Measurements from ENCODE around the gene CDKAL1.

CDKAL1 gene

GRCh38 chr6:20835315-20836010 lies 301.2 kb downstream of the CDKAL1 start:
- DNase-seq (ENCODE audit: low read depth, low spot score), result no peak

DNA sequence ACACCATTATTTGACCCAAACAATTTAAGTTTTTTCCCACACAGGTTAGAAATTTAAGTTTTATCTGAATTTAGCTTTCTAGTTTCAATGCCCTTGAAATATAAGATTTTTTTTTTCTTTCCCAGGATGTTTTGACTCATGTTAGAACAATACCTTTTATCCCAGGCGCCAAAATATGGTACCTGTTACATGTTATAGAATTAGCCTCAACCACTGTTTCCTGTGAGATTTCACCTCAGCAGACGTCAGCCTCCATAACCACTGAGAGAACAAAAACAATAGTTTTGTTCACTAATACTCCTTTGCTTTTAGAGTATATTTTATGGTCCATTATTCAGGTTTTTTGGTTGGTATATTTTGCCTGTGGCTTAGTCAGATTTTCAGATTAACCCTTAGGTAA lies 302.9 kb downstream of the CDKAL1 start:
- DNase-seq (ENCODE audit: low read depth, low spot score), result no peak

GRCh38 chr6:20838113-20838512 lies 303.9 kb downstream of the CDKAL1 start:
- no peak for DNase-seq (ENCODE audit: low read depth, low spot score)

DNA sequence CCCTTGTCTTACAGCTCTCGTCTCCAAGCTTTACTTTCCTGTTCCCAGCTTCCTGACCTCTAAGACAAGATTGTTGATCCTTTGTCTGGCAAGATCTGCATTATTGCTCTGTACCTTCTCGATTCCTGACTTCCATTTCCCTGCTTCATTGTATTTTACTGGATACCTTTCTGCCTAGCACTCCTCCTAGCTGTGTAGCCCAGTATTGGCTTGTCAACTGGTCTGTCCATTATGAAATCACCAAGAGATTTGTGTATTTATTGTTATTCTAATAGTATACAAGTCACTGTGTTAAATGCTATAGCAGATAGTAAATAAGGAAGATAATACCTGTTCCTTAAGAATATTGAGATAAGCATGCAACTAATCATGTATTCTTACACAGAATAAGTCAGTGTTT lies 305.4 kb downstream of the CDKAL1 start:
- no peak for DNase-seq (ENCODE audit: low read depth, low spot score)

GRCh38 chr6:20840675-20841074 lies 306.4 kb downstream of the CDKAL1 start:
- DNase-seq (ENCODE audit: low read depth, low spot score), result peak; percentile 80

- DNase-seq (ENCODE audit: low read depth, low spot score), result no peak
These were observed 307.5 kb downstream of the CDKAL1 start for GRCh38 chr6:20841806-20842205.

GRCh38 chr6:20845592-20845991 lies 311.3 kb downstream of the CDKAL1 start:
- no peak for DNase-seq (ENCODE audit: low read depth, low spot score)

- DNase-seq (ENCODE audit: low read depth, low spot score), result peak; percentile 16
These were observed 312.4 kb downstream of the CDKAL1 start for GRCh38 chr6:20846602-20847028.

GRCh38 chr6:20847904-20848303 lies 313.6 kb downstream of the CDKAL1 start:
- no peak for DNase-seq (ENCODE audit: low read depth, low spot score)

- no peak for DNase-seq (ENCODE audit: low read depth, low spot score)
These were observed 316.6 kb downstream of the CDKAL1 start for GRCh38 chr6:20850686-20851416.

GRCh38 chr6:20851795-20852194 lies 317.5 kb downstream of the CDKAL1 start:
- DNase-seq (ENCODE audit: low read depth, low spot score), result no peak

DNA sequence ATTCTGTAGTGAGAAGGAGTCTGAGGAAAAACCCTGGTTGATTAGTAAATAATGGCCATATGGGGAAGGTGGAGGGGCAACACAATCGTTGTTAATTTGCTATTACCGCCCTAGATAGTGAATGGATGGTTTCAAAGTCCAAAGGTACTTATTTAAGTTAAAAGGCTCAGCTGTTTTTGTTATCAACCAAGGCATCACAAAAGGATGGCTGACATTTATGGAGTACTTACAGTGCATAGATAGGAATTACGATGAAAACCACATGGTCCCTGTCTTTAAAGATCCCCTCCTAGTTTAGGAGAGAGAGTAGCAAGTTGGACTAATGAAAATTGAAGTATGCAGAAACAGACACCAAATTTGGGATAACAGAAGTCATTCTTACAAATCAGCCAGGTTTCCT lies 319.6 kb downstream of the CDKAL1 start:
- no peak for DNase-seq (ENCODE audit: low read depth, low spot score)

DNA sequence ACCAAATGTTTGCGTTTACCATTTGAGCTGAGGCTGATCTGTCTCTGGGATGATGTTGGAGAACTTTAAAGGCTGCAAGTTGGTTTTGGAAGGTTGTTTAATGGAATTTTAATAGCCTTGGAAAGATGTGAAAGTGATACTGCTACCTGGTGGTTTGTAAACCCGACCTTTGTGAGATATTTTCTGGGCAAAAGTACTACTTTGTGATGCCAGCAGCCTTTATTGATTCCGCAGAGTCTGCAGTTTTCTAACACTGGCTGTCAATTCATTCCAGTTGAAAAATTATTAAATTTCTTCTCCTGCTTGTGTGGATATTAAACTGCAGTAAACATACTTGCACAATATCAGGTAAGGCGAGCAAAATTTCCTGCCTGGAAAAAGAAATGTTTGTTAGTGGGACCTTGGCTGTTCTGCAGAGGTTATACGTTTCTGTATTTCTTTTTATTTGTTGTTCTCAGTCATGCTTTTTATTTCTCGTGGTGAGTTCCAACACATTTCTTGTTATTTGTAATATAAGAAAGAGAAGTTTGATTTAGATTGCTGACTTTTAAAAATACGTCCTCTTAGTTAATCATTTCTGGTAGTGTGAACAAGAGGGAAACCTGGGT lies 322.5 kb downstream of the CDKAL1 start:
- no peak for DNase-seq (ENCODE audit: low read depth, low spot score)

GRCh38 chr6:20861481-20861880 lies 327.2 kb downstream of the CDKAL1 start:
- DNase-seq (ENCODE audit: low read depth, low spot score), result no peak

DNA sequence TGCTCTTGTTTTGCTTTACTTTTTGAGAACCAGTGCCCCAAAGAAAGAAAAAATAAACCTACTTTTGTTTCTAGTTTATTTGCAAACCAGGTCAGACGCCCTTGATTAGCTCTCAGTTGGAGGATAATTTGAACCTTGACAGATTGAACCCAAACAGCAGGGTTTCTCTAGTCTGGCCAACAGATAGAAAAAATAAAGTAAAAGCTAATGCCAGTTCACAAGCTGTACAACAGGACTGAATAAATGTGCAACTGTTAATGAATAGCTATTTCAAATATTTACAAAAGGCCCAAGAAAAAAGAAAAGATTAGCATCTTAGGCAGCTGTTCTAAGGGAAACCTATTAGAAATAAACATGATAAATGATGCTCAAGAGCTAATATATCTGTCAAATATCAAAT lies 331.8 kb downstream of the CDKAL1 start:
- no peak for DNase-seq (ENCODE audit: low read depth, low spot score)

DNA sequence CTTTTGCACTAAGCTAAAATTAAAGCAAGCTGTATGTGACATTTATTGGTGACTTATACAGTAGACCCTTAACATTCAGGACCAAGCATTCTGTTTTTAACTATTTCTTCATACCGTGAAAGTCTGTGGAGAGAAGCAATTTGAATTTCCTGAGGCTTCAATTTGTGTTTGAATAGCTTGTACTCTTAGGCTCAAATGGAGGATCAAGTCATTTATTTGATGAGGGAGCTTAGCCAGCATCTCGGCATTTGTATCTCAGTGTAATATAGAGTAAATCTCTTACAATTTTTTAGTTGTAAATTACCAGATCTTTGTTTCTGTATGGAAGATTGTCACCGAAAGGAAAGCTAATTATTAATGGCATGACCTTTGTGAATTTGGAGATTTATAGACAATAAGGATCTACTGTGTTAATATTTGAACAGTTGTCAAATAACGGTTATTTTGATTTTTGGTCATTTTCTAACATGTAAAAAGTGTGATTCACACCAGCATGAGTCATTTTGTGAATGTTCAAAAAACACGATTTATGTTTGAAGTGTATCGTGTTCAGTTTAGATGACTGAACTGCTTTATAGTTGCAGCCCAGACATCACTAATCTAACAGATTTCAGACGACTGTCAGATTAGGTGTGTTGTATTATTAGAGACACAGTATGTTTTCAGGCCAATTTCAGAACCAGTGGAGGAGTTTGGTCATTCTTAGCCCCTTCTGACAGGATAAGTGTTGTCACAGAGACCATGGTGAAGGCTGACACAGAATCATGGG lies 332.9 kb downstream of the CDKAL1 start:
- DNase-seq (ENCODE audit: low read depth, low spot score), result peak; percentile 20

DNA sequence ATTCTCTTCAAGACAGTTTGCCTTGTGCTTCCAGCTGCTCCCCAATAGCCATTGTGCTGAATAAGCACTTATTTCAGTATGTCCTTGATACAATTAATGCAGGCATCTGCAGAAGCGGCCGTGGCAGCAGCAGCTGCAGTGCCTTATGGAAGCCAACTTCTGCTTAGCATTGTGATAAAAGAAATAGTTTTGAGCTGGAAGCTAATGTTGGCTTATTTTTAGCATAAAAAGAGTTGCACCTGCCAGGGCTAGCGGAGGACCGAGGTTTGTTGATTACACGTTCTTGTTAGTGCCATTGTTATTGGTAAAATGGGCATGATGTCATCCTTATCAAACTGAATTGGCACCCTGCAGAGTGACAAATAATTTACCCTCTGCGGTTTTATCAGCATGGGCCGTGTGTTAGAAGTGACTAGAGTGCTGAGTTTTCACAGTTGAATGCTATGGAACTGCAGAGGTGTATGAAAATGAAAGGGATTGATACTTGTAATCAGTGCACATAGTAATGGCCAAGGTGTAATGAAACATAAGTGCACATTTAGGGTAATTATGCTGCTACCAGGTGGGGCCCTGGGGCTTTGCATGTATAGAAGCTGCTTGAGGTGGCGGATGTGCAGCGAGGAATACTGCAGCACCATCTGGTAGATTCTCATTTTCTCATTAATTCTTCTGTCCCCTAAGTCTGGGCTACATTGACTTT lies 334.3 kb downstream of the CDKAL1 start:
- peak; percentile 9 for DNase-seq (ENCODE audit: low read depth, low spot score)

- no peak for DNase-seq (ENCODE audit: low read depth, low spot score)
These were observed 335.8 kb downstream of the CDKAL1 start for GRCh38 chr6:20870021-20870420.

DNA sequence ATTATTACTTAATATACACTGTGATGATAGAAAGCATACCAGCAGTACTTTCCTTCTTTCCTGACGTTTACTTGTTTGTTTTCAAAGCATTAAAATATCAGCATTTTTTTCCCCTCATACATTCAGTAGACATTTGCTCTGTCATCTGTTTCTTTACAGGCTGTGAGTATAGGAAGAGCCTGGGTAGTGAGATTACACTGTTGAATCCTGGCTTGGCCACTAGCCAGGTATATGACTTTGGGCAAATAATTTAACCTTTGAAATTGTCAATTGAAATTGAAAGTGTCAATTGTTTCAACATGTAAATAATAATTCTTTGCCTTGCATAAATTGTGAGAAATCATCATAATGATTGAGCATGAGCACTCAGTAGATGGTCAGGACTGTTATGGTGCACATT lies 336.2 kb downstream of the CDKAL1 start:
- no peak for DNase-seq (ENCODE audit: low read depth, low spot score)

GRCh38 chr6:20873425-20874190 lies 339.4 kb downstream of the CDKAL1 start:
- DNase-seq (ENCODE audit: low read depth, low spot score), result peak; percentile 26

Measured in astrocyte of the hippocampus (primary cell).